ENCODE results near the gene HDAC9.

GRCh38 chr7:19015098-19015497 is 519.5 kb downstream of the HDAC9 start:
- TF ChIP-seq CTCF (IDR thresholded peaks at IDR 0.05) (no peak), ZFX (IDR thresholded peaks at IDR 0.05; ENCODE audit: borderline replicate concordance) (no peak)

All from 22Rv1 (cell line).